Lung (tissue), 12 donors: ENCODE results near the gene WFS1. TPM values are rescaled to one million over a fixed set of nuclear protein-coding genes. Genes with fewer than 3 reads are reported as not detected.

Source experiments
- ATAC-seq: fragments of 200-7000 bp; cut with Tn5 transposase; one replicate; pipeline ENCODE4 v1.9.1; 2020; ENCODE audit warnings: moderate number of reproducible peaks; ENCODE audit not compliant: insufficient read depth, low FRiP score
- DNase-seq, 3 donors: peaks; one replicate each; pipeline ENCODE4 v3.0.0-alpha.2; 2013 to 2017
- H3K27ac ChIP-seq, 2 donors: one replicate each; pipeline ENCODE4 v1.5.1; 2013; ENCODE audit warnings: mild to moderate bottlenecking in 2 of 2, moderate library complexity in 2 of 2, control low read depth in 1 of 2, inconsistent platforms in 1 of 2, low read depth in 1 of 2, low read length in 1 of 2
- H3K27me3 ChIP-seq, 3 donors: one replicate each; pipeline ENCODE4 v1.5.1; 2013; ENCODE audit warnings: low read length in 2 of 3; ENCODE audit not compliant: control insufficient read depth in 3 of 3, insufficient read depth in 3 of 3
- H3K36me3 ChIP-seq, 4 donors: one replicate each; pipeline ENCODE4 v1.5.1; 2013; ENCODE audit warnings: low read length in 4 of 4, mild to moderate bottlenecking in 1 of 4, moderate library complexity in 1 of 4; ENCODE audit not compliant: control insufficient read depth in 4 of 4, insufficient read depth in 4 of 4
- H3K4me1 ChIP-seq, 5 donors: one replicate each; pipeline ENCODE4 v1.5.1; 2013; ENCODE audit warnings: low read length in 5 of 5, mild to moderate bottlenecking in 2 of 5, moderate library complexity in 1 of 5; ENCODE audit not compliant: control insufficient read depth in 5 of 5, insufficient read depth in 5 of 5
- H3K4me3 ChIP-seq: one replicate; pipeline ENCODE4 v1.5.1; 2013; ENCODE audit warnings: mild to moderate bottlenecking, control low read depth, moderate library complexity
- H3K9ac ChIP-seq, 2 donors: one replicate each; pipeline ENCODE4 v1.5.1; 2013; ENCODE audit warnings: low read length in 2 of 2, control low read depth in 1 of 2; ENCODE audit not compliant: insufficient read depth in 1 of 2
- H3K9me3 ChIP-seq, 4 donors: one replicate each; pipeline ENCODE4 v1.5.1; 2013; ENCODE audit warnings: low read length in 3 of 4, mild to moderate bottlenecking in 1 of 4, moderate library complexity in 1 of 4; ENCODE audit not compliant: control insufficient read depth in 4 of 4, insufficient read depth in 3 of 4
- WGBS, 2 donors: extraction: QIAGEN DNeasy Blood & Tissue Kit; methylation state at CpG; one replicate each; pipeline ENCODE4 v1.1.7; 2013; 5-methylcytosine and 5-hydroxymethylcytosine counted together
- polyA plus RNA-seq, 2 donors: library from polyadenylated mRNA; stranded (reverse); fragments of 200-250 nt; gene quantifications; one replicate each; pipeline ENCODE4 v1.2.1, GENCODE V29; 2013
- total RNA-seq, 2 donors: library from RNA; depleted of rRNA in 1 of 2; stranded (reverse); fragments of >200 nt in 1 of 2; gene quantifications; one replicate each; pipeline ENCODE4 v1.2.1, GENCODE V29; 2014 to 2021
- TF ChIP-seq, protein P1 (sequence below): IDR thresholded peaks from 2 replicates; pipeline ENCODE4 v1.5.1; 2012; ENCODE audit warnings: mild to moderate bottlenecking; ENCODE audit errors: control extremely low read depth, extremely low read depth
- donor health status: control.
- donor health status: control.
- donor health status: Bipolar disorder and iron deficiency.
- donor health status: healthy.
- donor health status: DM: yes; HTN: yes; CAD: no.

The WFS1 gene
- total and polyA plus RNA-seq, 4 donors = 26.5 to 76.0 (median 30.2) TPM

DNA sequence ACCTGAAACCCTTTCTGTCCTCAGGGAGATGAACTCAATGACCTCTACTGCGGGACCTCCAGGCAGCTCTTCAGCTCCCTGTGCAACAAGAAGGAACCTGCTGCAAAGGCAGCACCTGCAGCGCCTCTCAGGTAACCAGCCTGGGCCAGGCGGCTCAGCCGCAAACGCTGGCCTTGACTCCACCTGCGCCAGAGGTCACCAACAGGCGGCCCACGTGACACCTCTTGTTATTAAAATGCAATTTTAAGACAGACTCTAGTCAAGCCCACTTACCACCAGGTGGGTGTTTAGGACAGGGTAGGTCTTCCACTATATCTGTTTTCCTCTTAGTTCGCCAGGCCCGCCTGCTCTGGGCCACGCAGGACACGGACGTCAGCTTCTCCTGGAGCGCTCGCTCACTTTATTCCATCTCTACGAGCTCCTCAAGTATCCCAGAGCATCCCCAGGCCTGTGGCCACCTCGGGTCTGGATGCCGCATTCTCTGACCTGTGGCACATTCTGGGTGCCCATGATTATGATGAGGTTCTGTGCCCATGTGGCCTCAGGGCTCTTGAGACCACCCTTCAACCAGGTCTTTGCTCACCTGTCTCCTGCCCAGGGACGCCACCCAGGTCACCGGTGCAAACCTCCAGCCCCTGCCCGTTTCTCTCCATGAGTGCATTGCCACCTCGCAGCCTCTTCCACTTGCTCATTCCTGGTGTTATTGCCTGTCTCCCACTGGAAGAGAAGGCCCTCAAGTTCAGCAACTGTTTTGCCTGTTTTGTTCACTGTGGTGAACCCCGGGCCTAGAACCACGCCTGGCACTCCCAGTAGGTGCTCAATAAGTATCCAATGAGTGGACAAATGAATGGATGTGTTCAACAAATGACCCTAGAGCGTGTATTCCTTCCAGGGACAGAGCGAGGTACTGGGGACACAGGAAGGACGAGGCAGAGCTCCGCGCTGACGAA is 36.5 kb upstream of the WFS1 start:
- Histone ChIP-seq H3K4me1 (no peaks in the 10 kb centered on the region), H3K9me3 (peaks cover 0 to 3% (median 0%) of the 10 kb centered on the region in 4 donors), H3K27me3 (peaks cover 0 to 17% (median 0%) of the 10 kb centered on the region in 3 donors), H3K36me3 (no peaks in the 10 kb centered on the region), H3K4me3 (no peak overlapping the region), H3K9ac (no peak overlapping the region), H3K27ac (no peak overlapping the region)
- TF ChIP-seq, protein P1, sequence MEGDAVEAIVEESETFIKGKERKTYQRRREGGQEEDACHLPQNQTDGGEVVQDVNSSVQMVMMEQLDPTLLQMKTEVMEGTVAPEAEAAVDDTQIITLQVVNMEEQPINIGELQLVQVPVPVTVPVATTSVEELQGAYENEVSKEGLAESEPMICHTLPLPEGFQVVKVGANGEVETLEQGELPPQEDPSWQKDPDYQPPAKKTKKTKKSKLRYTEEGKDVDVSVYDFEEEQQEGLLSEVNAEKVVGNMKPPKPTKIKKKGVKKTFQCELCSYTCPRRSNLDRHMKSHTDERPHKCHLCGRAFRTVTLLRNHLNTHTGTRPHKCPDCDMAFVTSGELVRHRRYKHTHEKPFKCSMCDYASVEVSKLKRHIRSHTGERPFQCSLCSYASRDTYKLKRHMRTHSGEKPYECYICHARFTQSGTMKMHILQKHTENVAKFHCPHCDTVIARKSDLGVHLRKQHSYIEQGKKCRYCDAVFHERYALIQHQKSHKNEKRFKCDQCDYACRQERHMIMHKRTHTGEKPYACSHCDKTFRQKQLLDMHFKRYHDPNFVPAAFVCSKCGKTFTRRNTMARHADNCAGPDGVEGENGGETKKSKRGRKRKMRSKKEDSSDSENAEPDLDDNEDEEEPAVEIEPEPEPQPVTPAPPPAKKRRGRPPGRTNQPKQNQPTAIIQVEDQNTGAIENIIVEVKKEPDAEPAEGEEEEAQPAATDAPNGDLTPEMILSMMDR = no peak
- WGBS, 2 donors = 84 to 89% methylated on average over 30 of the region's 30 CpGs
- DNase-seq (no peak), ATAC-seq (no peak)

DNA sequence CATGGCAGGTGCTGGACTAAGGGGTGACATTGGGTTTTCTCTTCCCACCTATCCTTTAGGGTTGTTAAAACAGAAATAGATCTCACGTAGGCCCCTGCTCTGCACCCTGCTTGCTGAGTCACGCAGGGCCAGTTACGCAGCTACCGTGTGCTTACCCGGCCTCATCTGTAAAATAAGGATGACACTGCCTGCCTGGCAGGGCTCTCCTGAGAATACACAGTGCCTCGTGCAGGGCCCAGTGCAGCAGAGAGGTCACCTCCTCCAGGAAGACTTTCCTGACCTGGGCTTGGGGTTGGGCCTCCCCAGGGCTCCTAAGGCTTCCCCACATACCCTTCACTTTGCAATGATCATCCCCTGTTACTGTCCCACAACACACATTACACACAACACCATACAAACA is 35.7 kb upstream of the WFS1 start:
- DNase-seq (no peak), ATAC-seq (no peak)
- 86 to 87% methylated on average over 6 of the region's 6 CpGs for WGBS, 2 donors
- TF ChIP-seq, protein P1 = no peak
- Histone ChIP-seq H3K27ac (no peak overlapping the region), H3K36me3 (no peaks in the 10 kb centered on the region), H3K4me1 (no peaks in the 10 kb centered on the region), H3K27me3 (peaks cover 0 to 17% (median 0%) of the 10 kb centered on the region in 3 donors), H3K4me3 (no peak overlapping the region), H3K9me3 (peaks cover 0 to 3% (median 0%) of the 10 kb centered on the region in 4 donors), H3K9ac (no peak overlapping the region)

DNA sequence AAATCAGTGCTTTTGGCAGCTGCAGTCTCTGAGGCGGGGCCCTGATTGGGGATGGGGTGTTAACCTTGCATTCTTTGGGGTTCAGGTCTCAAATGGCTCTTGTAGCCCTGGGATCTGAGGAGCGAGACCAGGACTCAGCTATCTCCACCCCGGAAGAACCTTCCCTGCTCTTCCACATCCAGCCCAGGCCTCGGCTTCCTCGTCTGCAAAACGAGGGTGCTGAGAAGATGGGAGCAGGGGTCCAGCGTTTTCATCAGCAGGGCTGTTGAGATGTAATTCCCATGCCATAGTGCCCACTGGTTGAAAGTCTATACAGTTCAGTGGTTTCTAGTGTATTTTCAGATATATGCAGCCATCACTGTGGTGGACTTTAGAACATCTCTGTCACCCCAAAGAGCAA is 34.6 kb upstream of the WFS1 start:
- ATAC-seq (no peak), DNase-seq (no peak)

More for the DNA sequence above, 34.6 kb upstream of the WFS1 start:
- peaks cover 0 to 3% (median 0%) of the 10 kb centered on the region in 4 donors for H3K9me3 ChIP-seq
- no peak overlapping the region for H3K9ac ChIP-seq
- 79 to 84% methylated on average over 7 of the region's 7 CpGs for WGBS, 2 donors
- H3K27ac ChIP-seq = no peak overlapping the region
- TF ChIP-seq, protein P1 = no peak
- H3K4me3 ChIP-seq = no peak overlapping the region
- peaks cover 0 to 17% (median 0%) of the 10 kb centered on the region in 3 donors for H3K27me3 ChIP-seq
- H3K36me3 ChIP-seq = no peaks in the 10 kb centered on the region
- no peaks in the 10 kb centered on the region for H3K4me1 ChIP-seq
